Neural crest cell (in vitro differentiated cells): ENCODE results near the gene GARIN5B. TPM values are rescaled to one million over a fixed set of nuclear protein-coding genes. Genes with fewer than 3 reads are reported as not detected.
"Not testable (repeated sequence)": the region's sequence is repeated elsewhere in the genome, so short reads cannot be mapped to it uniquely, and the experiment has no call there.

Source experiments
- DNase-seq: peaks from one replicate; pipeline ENCODE4 v3.0.0; 2021; ENCODE audit warnings: low read depth, mixed read lengths, low spot score
- H3K27ac Mint-ChIP-seq: one replicate; pipeline ENCODE4 v1.8.0; 2021; ENCODE audit warnings: mild to moderate bottlenecking, mixed read lengths; ENCODE audit not compliant: unreplicated experiment
- H3K27me3 Mint-ChIP-seq: 2 replicates; pipeline ENCODE4 v1.8.0; 2021; ENCODE audit warnings: low read depth, mild to moderate bottlenecking, mixed read lengths
- H3K36me3 Mint-ChIP-seq: 2 replicates; pipeline ENCODE4 v1.8.0; 2021; ENCODE audit warnings: low read depth, mild to moderate bottlenecking, mixed read lengths
- H3K4me1 Mint-ChIP-seq: 2 replicates; pipeline ENCODE4 v1.8.0; 2021; ENCODE audit warnings: mixed read lengths
- H3K4me3 Mint-ChIP-seq: one replicate; pipeline ENCODE4 v1.8.0; 2021; ENCODE audit warnings: mild to moderate bottlenecking, mixed read lengths
- H3K9me3 Mint-ChIP-seq: 2 replicates; pipeline ENCODE4 v1.8.0; 2021; ENCODE audit warnings: mixed read lengths
- total RNA-seq: library from RNA; stranded (reverse); gene quantifications from 2 replicates; pipeline ENCODE4 v1.2.1, GENCODE V29; 2021
- TF ChIP-seq, protein P1 (sequence below): fragments of 200-600 bp; sonication (generic); conservative IDR thresholded peaks from 2 replicates; pipeline ENCODE4 v1.5.0; 2021; ENCODE audit warnings: antibody characterized with exemption, mild to moderate bottlenecking

GARIN5B gene
- total RNA-seq, 1 donor from 2014 or later, result not detected

DNA sequence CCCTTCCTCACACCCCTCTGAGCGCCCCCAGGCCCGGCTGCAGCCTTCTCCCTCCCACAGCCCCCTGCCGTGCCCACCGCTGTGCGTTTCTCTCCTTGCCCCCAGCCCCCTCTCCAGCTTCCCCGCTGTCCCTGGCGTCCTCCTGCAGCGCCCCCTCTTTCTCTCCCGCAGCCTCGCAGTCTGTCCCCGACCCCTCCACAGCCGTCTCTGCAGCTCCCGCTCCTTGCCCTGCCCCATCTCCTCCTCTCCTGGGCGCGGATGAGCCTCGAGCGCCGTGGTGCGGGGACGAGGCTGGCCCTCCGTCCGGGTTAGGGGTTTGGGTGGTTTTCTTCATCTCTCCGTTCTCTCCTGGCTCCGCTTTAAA is 22.3 kb downstream of the GARIN5B start:
- Mint-ChIP-seq H3K4me3 (peak overlapping the region; percentile 84), H3K9me3 (no peaks in the 10 kb centered on the region), H3K36me3 (no peaks in the 10 kb centered on the region), H3K4me1 (peaks cover 28% of the 10 kb centered on the region), H3K27ac (no peak overlapping the region), H3K27me3 (peaks cover 7% of the 10 kb centered on the region)
- DNase-seq, result peak; percentile 25
- TF ChIP-seq, protein P1, sequence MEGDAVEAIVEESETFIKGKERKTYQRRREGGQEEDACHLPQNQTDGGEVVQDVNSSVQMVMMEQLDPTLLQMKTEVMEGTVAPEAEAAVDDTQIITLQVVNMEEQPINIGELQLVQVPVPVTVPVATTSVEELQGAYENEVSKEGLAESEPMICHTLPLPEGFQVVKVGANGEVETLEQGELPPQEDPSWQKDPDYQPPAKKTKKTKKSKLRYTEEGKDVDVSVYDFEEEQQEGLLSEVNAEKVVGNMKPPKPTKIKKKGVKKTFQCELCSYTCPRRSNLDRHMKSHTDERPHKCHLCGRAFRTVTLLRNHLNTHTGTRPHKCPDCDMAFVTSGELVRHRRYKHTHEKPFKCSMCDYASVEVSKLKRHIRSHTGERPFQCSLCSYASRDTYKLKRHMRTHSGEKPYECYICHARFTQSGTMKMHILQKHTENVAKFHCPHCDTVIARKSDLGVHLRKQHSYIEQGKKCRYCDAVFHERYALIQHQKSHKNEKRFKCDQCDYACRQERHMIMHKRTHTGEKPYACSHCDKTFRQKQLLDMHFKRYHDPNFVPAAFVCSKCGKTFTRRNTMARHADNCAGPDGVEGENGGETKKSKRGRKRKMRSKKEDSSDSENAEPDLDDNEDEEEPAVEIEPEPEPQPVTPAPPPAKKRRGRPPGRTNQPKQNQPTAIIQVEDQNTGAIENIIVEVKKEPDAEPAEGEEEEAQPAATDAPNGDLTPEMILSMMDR, result no peak

DNA sequence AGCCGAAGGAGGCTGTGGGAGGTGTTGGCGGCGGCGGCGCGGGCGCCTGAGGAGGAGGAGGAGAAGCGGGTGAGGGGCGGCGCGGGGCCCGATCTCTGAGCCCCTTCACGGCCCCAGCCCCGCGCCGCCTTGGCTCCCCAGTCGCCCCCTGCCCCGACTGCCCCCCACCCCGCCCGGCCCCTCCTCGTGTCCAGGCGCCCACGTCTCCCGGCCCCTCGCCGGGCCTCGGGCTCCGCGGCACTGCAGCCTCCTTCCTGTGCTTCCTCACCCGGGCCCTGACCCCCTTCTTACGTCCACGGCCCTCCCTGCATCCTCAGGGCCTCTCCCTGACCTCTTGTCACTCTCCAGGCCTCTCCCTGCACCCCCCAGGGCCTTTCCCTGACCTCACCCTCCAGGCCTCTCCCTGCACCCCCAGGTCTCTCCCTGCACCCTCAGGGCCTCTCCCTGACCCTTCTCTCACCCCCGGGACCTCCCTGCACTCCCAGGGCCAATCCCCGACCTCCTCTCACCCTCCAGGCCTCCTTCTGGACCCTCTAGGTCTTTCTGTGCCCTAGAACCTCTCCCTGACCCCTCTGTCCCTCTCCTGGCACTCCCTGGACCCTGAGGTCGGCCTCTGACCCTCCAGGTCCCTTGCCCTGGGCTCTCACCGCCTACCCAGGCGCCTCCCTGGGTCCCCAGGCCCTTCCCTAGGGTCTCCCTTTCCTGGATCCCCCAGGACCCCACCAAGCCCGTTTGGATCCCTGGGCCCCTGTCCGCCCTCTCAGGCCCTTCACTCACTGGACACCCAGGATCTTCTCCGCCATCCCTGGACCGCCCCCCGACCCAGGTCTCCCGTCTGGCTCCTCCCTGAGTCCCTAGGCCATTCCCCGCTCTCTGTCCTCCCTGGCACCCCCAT is 22.9 kb downstream of the GARIN5B start:
- Mint-ChIP-seq H3K4me3 (peak overlapping the region; percentile 98), H3K9me3 (no peaks in the 10 kb centered on the region), H3K4me1 (peaks cover 28% of the 10 kb centered on the region), H3K27ac (peak overlapping the region; percentile 81), H3K36me3 (no peaks in the 10 kb centered on the region), H3K27me3 (peaks cover 7% of the 10 kb centered on the region)
- DNase-seq, result no peak
- TF ChIP-seq, protein P1, result no peak

DNA sequence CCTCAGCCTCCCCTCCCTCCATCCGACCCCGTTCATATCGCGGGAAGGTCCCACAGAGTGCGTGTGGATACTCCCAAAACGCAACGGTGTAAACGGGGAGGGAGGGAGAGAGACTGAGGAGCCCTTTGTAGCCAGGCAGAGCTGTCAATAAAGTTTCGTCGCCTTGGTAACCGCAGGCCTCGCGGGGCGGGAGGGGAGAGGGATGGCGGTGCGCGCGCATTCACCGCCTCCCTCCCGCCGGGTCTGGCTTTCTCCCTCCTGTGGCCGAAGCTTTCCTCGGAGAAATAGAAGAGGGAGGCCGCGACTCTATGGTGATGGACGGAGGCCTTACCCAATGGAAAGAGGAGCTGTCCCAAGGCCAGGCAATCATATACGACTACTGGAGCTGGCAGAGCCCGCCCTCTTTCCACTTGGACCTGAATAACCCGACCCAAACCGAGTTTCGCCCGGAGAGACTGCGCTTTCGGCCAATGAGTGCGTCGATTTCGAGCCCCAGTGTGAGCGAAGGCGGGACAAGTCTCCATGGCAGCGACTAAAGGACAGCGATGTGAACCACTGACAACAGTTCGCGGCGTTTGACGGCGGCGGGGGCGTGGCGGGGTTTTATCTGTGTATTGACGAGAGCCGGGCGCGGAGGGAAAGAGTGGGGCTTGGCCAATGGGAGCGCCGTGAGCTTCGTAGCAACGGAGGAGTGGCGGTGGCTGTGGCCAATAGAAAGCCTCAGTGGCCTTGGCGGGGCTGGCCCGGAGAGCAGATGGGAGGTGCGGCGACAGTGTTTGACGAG is 23.8 kb downstream of the GARIN5B start, which contains the start of gene KMT5C:
KMT5C (plus strand) TSS at position 772 of the 784 bp plus-strand sequence. CDS start 2,061 bp downstream, outside the sequence.
- H3K36me3 Mint-ChIP-seq, result no peaks in the 10 kb centered on the region
- H3K4me3 Mint-ChIP-seq, result peak within 1 kb of the TSS; percentile 98
- peaks cover 25% of the 10 kb centered on the region for H3K4me1 Mint-ChIP-seq
- H3K27ac Mint-ChIP-seq, result peak within 1 kb of the TSS; percentile 96
- H3K9me3 Mint-ChIP-seq, result no peaks in the 10 kb centered on the region
- peak; percentile 100 for DNase-seq
- TF ChIP-seq, protein P1, result peak; percentile 45
- H3K27me3 Mint-ChIP-seq, result peaks cover 7% of the 10 kb centered on the region

- H3K4me1 Mint-ChIP-seq, result peaks cover 18% of the 10 kb centered on the region
- TF ChIP-seq, protein P1, result no peak
- DNase-seq, result no peak
- no peak overlapping the region for H3K4me3 Mint-ChIP-seq
- no peaks in the 10 kb centered on the region for H3K9me3 Mint-ChIP-seq
- no peak overlapping the region for H3K27ac Mint-ChIP-seq
- H3K27me3 Mint-ChIP-seq, result peaks cover 7% of the 10 kb centered on the region
- no peaks in the 10 kb centered on the region for H3K36me3 Mint-ChIP-seq
Measured at GRCh38 chr19:55336101-55336500, 27.0 kb downstream of the GARIN5B start.

GRCh38 chr19:55333870-55334269 is 29.2 kb downstream of the GARIN5B start:
- DNase-seq, result no peak
- H3K27ac Mint-ChIP-seq, result no peak overlapping the region
- TF ChIP-seq, protein P1, result no peak
- H3K4me3 Mint-ChIP-seq, result no peak overlapping the region
- H3K4me1 Mint-ChIP-seq, result peaks cover 7% of the 10 kb centered on the region
- peaks cover 2% of the 10 kb centered on the region for H3K27me3 Mint-ChIP-seq
- H3K36me3 Mint-ChIP-seq, result no peaks in the 10 kb centered on the region
- H3K9me3 Mint-ChIP-seq, result no peaks in the 10 kb centered on the region

- H3K4me3 Mint-ChIP-seq, H3K9me3 Mint-ChIP-seq, DNase-seq, H3K27me3 Mint-ChIP-seq, H3K27ac Mint-ChIP-seq, H3K4me1 Mint-ChIP-seq, H3K36me3 Mint-ChIP-seq: not testable (repeated sequence)
Measured at GRCh38 chr19:55329791-55330190, 33.3 kb downstream of the GARIN5B start.

DNA sequence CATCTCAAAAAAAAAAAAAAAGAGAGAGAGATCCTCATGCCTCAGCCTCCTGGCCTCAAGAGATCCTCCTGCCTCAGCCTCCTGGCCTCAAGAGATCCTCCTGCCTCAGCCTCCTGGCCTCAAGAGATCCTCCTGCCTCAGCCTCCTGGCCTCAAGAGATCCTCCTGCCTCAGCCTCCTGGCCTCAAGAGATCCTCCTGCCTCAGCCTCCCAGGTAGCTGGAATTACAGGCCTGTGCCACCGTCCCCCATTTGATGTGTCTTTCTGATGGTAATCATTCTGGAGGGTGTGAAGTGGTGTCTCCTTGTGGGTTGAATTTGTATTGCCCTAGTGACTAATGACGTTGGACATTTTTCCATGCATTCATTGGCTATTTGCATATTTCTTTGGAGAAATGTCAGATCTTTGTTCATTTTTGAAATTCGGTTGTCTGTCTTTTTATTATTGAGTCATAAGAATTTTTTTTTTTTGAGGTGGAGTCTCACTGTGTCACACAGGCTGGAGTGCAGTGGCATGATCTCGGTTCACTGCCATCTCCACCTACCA is 34.2 kb downstream of the GARIN5B start:
- H3K27me3 Mint-ChIP-seq, H3K27ac Mint-ChIP-seq, DNase-seq, H3K36me3 Mint-ChIP-seq, H3K4me1 Mint-ChIP-seq, H3K4me3 Mint-ChIP-seq, H3K9me3 Mint-ChIP-seq: not testable (repeated sequence)
